Hematopoietic multipotent progenitor cell treated with erythropoietin and hydrocortisone succinate and interleukin-3 and kit ligand, for 17 days (in vitro differentiated cells): ENCODE data around the gene MYLK.

Experiments
- DNase-seq: peaks from one replicate; pipeline ENCODE4 v3.0.0-alpha.2; 2015; ENCODE audit warnings: low spot score

MYLK gene

GRCh38 chr3:123791898-123792297 is 92.2 kb downstream of the MYLK start:
- no peak for DNase-seq

GRCh38 chr3:123791417-123791816 is 92.7 kb downstream of the MYLK start:
- DNase-seq, result no peak

GRCh38 chr3:123791073-123791370 is 93.1 kb downstream of the MYLK start:
- DNase-seq, result no peak

- no peak for DNase-seq
These were observed 93.7 kb downstream of the MYLK start for GRCh38 chr3:123790254-123791072.

GRCh38 chr3:123789760-123790159 is 94.4 kb downstream of the MYLK start:
- no peak for DNase-seq

GRCh38 chr3:123789160-123789559 is 95.0 kb downstream of the MYLK start:
- no peak for DNase-seq

GRCh38 chr3:123788710-123789109 is 95.4 kb downstream of the MYLK start:
- no peak for DNase-seq

GRCh38 chr3:123787133-123787532 is 97.0 kb downstream of the MYLK start:
- DNase-seq, result no peak

GRCh38 chr3:123785602-123786001 is 98.5 kb downstream of the MYLK start:
- no peak for DNase-seq

- no peak for DNase-seq
These were observed 100.3 kb downstream of the MYLK start for GRCh38 chr3:123783811-123784210.

GRCh38 chr3:123783050-123783689 is 101.0 kb downstream of the MYLK start:
- no peak for DNase-seq

- no peak for DNase-seq
These were observed 101.6 kb downstream of the MYLK start for GRCh38 chr3:123782488-123782887.

GRCh38 chr3:123781571-123782275 is 102.4 kb downstream of the MYLK start:
- no peak for DNase-seq

- no peak for DNase-seq
These were observed 103.0 kb downstream of the MYLK start for GRCh38 chr3:123781138-123781537.

- no peak for DNase-seq
These were observed 103.5 kb downstream of the MYLK start for GRCh38 chr3:123780656-123781055.

- DNase-seq, result no peak
These were observed 104.4 kb downstream of the MYLK start for GRCh38 chr3:123779655-123780231.

- no peak for DNase-seq
These were observed 105.0 kb downstream of the MYLK start for GRCh38 chr3:123778991-123779622.

GRCh38 chr3:123778525-123778924 is 105.6 kb downstream of the MYLK start:
- DNase-seq, result no peak

- DNase-seq, result no peak
These were observed 107.9 kb downstream of the MYLK start for GRCh38 chr3:123776071-123776782.

- no peak for DNase-seq
These were observed 109.7 kb downstream of the MYLK start for GRCh38 chr3:123774474-123774873.

GRCh38 chr3:123773681-123774431 is 110.3 kb downstream of the MYLK start:
- no peak for DNase-seq
